ENCODE results near the gene RPS19.

RPS19 gene

DNA sequence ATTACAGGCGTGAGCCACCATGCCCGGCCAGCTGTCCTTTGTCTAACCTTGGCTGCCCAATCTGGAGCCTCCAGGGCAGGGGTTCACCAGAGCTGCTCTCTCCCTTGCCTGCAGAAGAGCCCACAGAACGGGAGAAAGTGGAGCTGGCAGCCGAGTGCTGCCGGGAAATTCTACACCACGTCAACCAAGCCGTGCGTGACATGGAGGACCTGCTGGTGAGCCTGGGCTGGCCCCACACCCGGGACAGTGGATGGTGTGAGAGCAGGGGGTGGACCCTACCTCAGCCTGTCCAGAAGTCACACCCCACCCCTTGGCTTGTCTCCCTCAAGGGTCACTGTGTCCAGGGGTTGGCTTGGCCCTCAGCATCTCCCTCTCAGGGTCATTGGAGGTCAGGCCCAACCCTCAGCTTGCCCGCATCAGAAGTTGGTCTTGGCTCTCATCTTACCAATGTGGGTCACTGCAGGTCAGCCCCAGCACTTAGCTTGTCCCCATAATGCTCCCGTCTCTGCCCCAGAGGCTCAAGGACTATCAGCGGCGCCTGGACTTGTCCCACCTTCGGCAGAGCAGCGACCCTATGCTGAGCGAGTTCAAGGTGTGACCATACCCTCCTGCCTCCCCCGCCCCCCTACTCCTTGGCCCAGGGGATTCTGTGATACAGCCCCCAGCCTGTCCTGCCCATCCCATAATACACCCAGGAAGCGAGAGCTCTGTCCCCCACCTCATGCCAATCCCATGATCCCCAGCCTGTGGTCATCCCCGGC lies 43.3 kb downstream of the RPS19 start:
- TF ChIP-seq EZH2 (IDR thresholded peaks at IDR 0.05; ENCODE audit: borderline replicate concordance, low read length) (no peak), CTCF (IDR thresholded peaks at IDR 0.05; ENCODE audit: low read length) (no peak)
- Histone ChIP-seq H3K9me2 (ENCODE audit: low read depth, low read length) (no peaks in the 10 kb centered on the region), H3K4me1 (ENCODE audit: insufficient read depth, low read length, severe bottlenecking) (no peaks in the 10 kb centered on the region), H3K36me3 (ENCODE audit: insufficient read depth, low read length) (peaks cover 94% of the 10 kb centered on the region), H3K9ac (ENCODE audit: low read length) (no peak overlapping the region), H4K20me1 (ENCODE audit: insufficient read depth, low read length) (no peaks in the 10 kb centered on the region), H3F3A (ENCODE audit: insufficient read depth, low read length) (no peaks in the 10 kb centered on the region), H3K79me2 (ENCODE audit: insufficient read depth, low read length) (no peaks in the 10 kb centered on the region), H3K27me3 (ENCODE audit: insufficient read depth, low read length) (no peaks in the 10 kb centered on the region), H3K4me2 (ENCODE audit: low read length) (no peak overlapping the region), H3K27ac (ENCODE audit: low read depth, low read length, poor library complexity, severe bottlenecking) (no peak overlapping the region), H2AFZ (ENCODE audit: low read length) (no peak overlapping the region), H3K9me3 (ENCODE audit: low read length) (no peaks in the 10 kb centered on the region), H3K4me3 (ENCODE audit: low read depth, low read length, poor library complexity, severe bottlenecking) (no peak overlapping the region)

DNA sequence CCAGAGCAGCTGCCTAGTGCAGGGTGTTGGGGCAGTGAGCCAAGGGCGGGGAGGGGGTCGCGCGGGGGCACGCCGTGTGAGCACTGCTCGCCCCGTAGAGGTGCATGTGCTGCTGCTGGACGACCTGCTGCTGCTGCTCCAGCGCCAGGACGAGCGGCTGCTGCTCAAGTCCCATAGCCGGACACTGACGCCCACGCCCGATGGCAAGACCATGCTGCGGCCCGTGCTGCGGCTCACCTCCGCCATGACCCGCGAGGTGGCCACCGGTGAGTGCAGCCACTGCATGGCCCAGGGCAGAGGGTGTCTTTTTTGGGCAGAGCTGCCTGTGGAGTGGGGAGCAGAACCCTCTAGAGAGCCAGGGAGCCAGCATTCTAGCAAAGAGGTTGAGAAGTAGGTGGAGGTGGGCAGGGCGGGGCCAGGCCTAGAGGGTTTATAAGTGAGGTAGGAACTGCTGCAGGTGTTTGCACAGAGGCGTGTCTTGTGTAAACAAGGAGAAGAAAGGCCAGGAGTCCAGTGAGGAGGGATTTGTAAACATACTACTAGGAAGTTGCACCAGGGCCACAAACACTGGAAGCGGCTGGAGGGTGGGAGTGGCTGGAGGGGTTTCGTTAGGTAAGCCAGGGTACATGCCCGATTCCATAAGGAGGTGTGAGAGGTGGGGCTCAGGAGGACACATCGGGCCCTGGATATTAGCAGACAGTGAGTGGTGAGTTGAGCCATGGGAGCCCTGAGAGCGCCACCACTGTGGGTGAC lies 44.2 kb downstream of the RPS19 start:
- H3K27ac ChIP-seq (ENCODE audit: low read depth, low read length, poor library complexity, severe bottlenecking) = no peak overlapping the region
- H3K4me1 ChIP-seq (ENCODE audit: insufficient read depth, low read length, severe bottlenecking) = no peaks in the 10 kb centered on the region
- no peaks in the 10 kb centered on the region for H3K79me2 ChIP-seq (ENCODE audit: insufficient read depth, low read length)
- H3K36me3 ChIP-seq (ENCODE audit: insufficient read depth, low read length) = peaks cover 90% of the 10 kb centered on the region
- no peaks in the 10 kb centered on the region for H3K27me3 ChIP-seq (ENCODE audit: insufficient read depth, low read length)
- H3F3A ChIP-seq (ENCODE audit: insufficient read depth, low read length) = no peaks in the 10 kb centered on the region
- H3K9me3 ChIP-seq (ENCODE audit: low read length) = no peaks in the 10 kb centered on the region
- H3K9ac ChIP-seq (ENCODE audit: low read length) = no peak overlapping the region
- H3K9me2 ChIP-seq (ENCODE audit: low read depth, low read length) = no peaks in the 10 kb centered on the region
- no peaks in the 10 kb centered on the region for H4K20me1 ChIP-seq (ENCODE audit: insufficient read depth, low read length)
- H3K4me2 ChIP-seq (ENCODE audit: low read length) = no peak overlapping the region
- no peak overlapping the region for H2AFZ ChIP-seq (ENCODE audit: low read length)
- TF ChIP-seq EZH2 (IDR thresholded peaks at IDR 0.05; ENCODE audit: borderline replicate concordance, low read length) = no peak
- TF ChIP-seq CTCF (IDR thresholded peaks at IDR 0.05; ENCODE audit: low read length) = no peak
- H3K4me3 ChIP-seq (ENCODE audit: low read depth, low read length, poor library complexity, severe bottlenecking) = no peak overlapping the region

- H3K9me3 ChIP-seq (ENCODE audit: low read length) = no peaks in the 10 kb centered on the region
- H3K4me3 ChIP-seq (ENCODE audit: low read depth, low read length, poor library complexity, severe bottlenecking) = no peak overlapping the region
- TF ChIP-seq EZH2 (IDR thresholded peaks at IDR 0.05; ENCODE audit: borderline replicate concordance, low read length) (no peak), CTCF (IDR thresholded peaks at IDR 0.05; ENCODE audit: low read length) (no peak)
- no peak overlapping the region for H2AFZ ChIP-seq (ENCODE audit: low read length)
- no peaks in the 10 kb centered on the region for H3F3A ChIP-seq (ENCODE audit: insufficient read depth, low read length)
- no peaks in the 10 kb centered on the region for H4K20me1 ChIP-seq (ENCODE audit: insufficient read depth, low read length)
- peaks cover 79% of the 10 kb centered on the region for H3K36me3 ChIP-seq (ENCODE audit: insufficient read depth, low read length)
- H3K79me2 ChIP-seq (ENCODE audit: insufficient read depth, low read length) = no peaks in the 10 kb centered on the region
- no peaks in the 10 kb centered on the region for H3K4me1 ChIP-seq (ENCODE audit: insufficient read depth, low read length, severe bottlenecking)
- H3K9me2 ChIP-seq (ENCODE audit: low read depth, low read length) = no peaks in the 10 kb centered on the region
- no peak overlapping the region for H3K4me2 ChIP-seq (ENCODE audit: low read length)
- H3K27ac ChIP-seq (ENCODE audit: low read depth, low read length, poor library complexity, severe bottlenecking) = no peak overlapping the region
- no peak overlapping the region for H3K9ac ChIP-seq (ENCODE audit: low read length)
- H3K27me3 ChIP-seq (ENCODE audit: insufficient read depth, low read length) = no peaks in the 10 kb centered on the region
These were observed 45.4 kb downstream of the RPS19 start for GRCh38 chr19:41905273-41906002.
